Esophagus squamous epithelium (tissue), 4 donors: ENCODE results near the gene GALNT13.

Experiments used
- CTCF ChIP-seq, 6 experiments: fragments of 450-650 bp in 4 of 6; fragments of 200-600 bp in 2 of 6; sonication (generic) in 2 of 6; IDR thresholded peaks; one replicate each; pipeline ENCODE4 v1.5.1; 2016 to 2019; ENCODE audit warnings: antibody characterized with exemption in 6 of 6, mild to moderate bottlenecking in 4 of 6, moderate library complexity in 4 of 6
- POLR2A ChIP-seq, 4 donors: fragments of 450-650 bp; IDR thresholded peaks; one replicate each; pipeline ENCODE4 v1.6.1; 2017; ENCODE audit warnings: antibody characterized with exemption in 4 of 4, mild to moderate bottlenecking in 4 of 4, moderate library complexity in 3 of 4

- TF ChIP-seq CTCF (IDR thresholded peaks at IDR 0.05): no peak
- TF ChIP-seq POLR2A (IDR thresholded peaks at IDR 0.05): no peak
These were observed 286.4 kb downstream of the GALNT13 start for GRCh38 chr2:154158101-154158500.
